NCI-H748 (cell line): ENCODE results near the gene ATRNL1.

Experiments
- DNase-seq: peaks from one replicate; lab custom pipeline; 2025; ENCODE audit not compliant: unreplicated experiment; lab: John Stamatoyannopoulos, UW

The ATRNL1 gene

GRCh38 chr10:115572740-115573455, 479.7 kb downstream of the ATRNL1 start:
- peak; percentile 0 for DNase-seq

DNA sequence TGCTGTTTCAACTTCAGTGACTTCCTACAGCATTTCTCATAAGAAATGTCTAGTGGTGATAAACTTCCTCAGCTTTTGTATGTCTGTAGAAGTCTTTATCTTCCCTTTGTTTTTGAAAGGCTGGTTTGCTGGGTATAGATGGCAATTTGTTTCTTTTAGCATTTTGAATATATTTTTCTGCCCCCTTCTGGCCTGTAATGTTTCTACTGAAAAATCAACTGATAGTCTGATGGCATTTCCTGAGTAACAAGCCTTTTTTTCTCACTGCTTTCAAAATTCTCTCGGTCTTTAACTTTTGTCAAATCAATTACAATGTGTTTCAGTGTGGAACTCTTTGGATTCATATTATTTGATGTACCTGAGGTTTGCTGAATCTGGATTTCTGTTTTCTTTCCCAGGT, 487.1 kb downstream of the ATRNL1 start:
- DNase-seq = no peak

- DNase-seq = no peak
These were observed 499.9 kb downstream of the ATRNL1 start for GRCh38 chr10:115593060-115593459.

DNA sequence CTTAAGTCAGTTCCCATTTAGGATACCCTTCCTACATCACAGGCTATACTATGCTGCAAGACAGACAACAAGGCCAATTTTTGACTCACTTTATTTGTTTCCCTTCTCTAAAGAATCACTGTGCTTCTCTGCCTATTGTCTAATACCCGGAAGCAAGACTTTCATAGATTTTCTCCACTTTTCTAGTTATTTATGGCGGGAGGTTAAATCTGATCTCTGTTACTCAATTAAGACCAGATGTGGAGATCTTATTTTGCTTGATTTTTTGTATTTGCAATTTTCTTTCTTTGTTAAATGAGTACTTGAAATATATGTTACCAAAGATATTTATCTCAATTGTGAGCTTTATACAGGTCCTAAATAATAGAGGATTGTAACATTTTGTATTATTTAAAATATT, 511.5 kb downstream of the ATRNL1 start:
- DNase-seq = no peak

DNA sequence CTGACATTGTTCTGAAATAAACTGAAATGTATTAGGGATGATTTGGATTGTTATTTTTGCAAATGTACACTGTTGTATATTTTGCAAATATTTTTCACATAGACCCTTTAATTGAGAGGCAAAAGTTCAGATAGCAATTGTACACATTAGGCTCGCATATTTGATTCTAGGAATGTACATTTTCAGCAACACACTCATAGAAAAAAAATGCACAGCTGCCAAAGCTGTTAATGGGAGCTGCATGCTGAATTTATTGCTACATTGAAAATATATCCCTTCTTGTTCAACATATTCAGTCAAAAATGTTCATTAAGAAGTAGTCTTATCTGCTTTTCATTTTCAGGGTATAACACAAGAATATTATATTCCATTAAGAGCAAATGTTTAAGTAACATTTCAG, 512.9 kb downstream of the ATRNL1 start:
- no peak for DNase-seq

DNA sequence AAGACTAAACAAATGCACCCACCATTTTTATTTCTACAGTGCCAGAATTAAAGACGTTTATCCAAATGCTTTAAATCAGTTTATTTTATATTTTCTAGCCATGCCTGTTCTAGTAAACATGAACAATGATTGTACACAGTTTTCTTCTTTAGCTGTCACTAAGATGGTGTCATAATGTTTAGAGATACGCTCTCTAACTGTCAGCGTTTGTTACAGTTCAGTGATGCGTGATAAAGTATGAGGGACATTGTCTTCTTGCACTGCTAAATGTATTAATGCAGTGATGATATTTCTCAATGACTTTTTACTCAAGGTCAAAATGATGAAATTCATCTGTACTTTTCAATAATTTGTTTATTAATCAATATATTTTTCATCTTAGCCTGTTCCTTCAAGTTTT, 513.6 kb downstream of the ATRNL1 start:
- DNase-seq = no peak

GRCh38 chr10:115624448-115624847, 531.3 kb downstream of the ATRNL1 start:
- DNase-seq = no peak

- no peak for DNase-seq
These were observed 535.5 kb downstream of the ATRNL1 start for GRCh38 chr10:115628616-115629015.

GRCh38 chr10:115638246-115638645, 545.1 kb downstream of the ATRNL1 start:
- no peak for DNase-seq

DNA sequence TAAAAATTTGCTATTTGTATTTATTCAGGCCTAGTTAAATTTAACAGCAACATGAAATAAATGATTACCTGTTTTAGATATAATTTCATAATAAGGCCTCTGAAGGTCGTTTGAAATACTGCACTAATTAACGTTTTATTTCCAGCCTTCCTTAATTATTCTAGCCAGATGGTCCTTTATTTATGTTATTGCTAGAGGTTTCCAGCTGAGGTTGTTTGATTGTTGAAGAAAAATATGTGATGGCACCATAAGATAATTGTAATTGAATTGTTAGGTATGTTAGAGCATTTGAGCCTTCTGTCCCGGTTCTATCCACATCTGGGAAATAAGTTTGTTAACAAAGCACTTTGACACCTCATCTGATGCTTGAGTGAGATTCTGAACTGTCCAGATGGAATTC, 556.1 kb downstream of the ATRNL1 start:
- no peak for DNase-seq

DNA sequence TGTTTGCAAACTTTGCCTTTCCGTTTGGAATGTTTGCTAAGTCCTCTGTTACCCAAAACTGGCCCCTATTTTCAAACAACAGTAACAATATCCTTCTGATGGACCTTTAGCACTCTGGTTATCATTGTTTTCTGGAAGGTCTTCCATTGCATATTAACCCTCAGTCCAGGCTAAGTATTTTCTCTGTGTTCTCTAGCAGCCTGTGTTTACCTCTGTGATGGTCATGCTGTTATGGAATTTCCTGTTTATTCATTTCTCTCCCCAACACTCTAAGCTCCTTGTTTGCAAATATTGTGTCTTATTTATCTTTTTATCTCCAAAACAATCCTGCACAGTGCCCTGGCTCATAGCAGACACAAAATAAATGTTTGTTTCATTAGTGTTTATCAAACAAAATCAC, 560.3 kb downstream of the ATRNL1 start:
- DNase-seq = no peak

GRCh38 chr10:115654961-115655360, 561.8 kb downstream of the ATRNL1 start:
- no peak for DNase-seq

DNA sequence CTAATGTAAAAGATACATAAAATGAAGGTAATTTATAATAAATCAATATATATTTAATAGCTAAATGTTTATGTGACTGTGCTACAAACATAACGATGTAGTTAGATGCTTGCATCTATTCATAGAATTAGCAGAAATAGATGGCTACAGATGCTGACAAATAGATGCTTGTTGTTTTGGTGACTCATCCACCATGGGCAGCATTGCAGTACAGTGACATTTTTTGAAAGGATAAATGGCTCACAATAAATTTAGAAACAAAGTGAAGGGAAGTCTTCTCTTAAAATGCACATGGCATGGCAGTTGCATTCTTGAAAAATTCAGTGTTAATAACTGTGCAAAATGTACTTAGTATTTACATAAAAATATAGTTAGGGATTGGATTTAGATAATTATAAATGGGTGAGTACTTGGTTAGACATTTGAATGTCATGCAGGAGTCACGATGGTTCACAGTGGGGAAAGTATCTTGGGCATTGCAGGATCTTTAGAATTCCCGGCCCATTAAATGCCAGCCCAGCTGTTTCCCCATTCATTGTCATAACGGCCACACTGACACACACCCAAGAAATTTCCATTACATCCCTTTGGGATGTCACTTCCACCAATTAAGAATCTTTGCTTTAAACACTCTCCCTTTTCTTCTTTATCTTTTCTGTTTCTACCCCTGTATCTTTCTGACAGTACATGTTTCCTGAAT, 564.1 kb downstream of the ATRNL1 start:
- no peak for DNase-seq

GRCh38 chr10:115659616-115660015, 566.5 kb downstream of the ATRNL1 start:
- DNase-seq = no peak

DNA sequence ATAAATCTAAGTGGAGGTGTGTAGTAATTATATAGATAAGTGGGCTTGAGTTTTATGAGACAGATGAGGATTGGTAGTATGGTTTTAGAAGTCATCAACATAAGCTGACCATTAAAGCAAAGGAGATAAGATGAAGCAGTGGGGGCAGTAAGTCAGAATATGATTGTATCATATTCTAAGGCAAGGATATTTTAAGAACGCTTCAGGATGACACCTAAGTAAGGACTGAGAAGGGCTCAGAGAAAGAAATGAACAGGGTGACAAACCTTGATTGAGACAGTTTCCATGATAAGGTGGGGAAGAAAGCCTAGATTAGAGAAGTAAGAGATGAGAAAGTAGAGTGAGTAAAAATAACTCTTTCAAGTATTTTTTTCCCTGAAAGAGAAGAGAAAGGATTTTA, 567.2 kb downstream of the ATRNL1 start:
- DNase-seq = no peak

DNA sequence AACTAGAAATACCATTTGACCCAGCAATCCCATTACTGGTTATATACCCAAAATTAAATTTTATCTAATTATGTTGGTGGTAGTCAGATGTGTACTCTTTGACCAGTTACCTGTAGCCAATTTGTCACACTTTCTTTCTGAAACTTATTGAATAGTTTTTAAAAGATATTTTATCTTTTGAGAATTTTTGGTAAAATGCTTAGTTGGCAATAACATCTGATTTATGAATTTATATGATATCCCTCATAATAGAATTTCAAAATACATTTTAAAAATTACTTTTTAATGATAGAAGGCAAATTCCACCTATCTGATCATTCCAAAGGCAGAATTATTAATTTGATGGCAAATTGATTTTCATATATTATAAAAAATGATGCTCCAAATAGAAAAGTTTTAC, 569.3 kb downstream of the ATRNL1 start:
- DNase-seq = no peak

- no peak for DNase-seq
These were observed 572.4 kb downstream of the ATRNL1 start for GRCh38 chr10:115665549-115665948.

- DNase-seq = no peak
These were observed 581.3 kb downstream of the ATRNL1 start for GRCh38 chr10:115674496-115674895.

DNA sequence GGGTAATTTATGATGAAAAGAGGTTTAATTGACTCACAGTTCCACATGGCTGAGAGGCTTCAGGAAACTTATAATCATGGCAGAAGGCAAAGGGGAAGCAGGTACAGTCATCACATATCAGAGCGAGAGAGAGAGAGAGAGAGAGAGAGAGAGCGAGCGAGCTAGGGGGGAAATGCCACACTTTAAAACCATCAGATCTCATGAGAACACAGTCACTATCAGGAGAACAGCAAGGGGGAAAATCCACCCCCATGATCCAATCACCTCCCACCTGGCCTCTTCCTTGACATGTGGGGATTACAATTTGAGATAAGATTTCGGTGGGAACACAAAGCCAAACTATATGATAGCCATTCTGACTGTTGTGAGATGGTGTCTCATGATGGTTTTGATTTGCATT, 603.6 kb downstream of the ATRNL1 start:
- no peak for DNase-seq

- no peak for DNase-seq
These were observed 612.9 kb downstream of the ATRNL1 start for GRCh38 chr10:115706026-115706425.

DNA sequence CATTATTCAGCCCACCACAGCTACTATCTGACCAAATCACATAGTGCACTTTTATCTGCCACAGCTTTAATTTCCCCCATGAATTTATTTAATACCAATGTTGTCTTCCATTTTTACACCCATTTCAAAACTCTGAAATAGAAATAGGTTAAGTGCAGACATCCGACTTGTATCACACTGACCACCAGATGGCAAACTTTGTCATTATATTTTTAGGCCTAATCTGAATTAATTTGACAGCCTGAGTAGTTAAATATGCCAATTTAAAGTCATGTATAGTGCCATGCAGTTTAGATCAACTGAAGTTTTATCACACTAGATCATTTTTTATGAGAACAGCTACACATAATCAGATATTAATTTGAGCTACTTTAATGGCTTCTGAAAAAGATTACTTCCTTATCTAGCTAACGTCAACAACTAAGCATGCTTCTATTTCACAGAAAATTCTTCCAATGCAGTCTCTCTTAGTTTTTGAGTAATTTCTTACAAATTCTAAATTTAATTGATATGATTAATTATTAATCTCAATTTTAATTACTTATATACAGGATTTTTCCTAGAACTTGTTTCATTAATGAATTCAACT, 613.4 kb downstream of the ATRNL1 start:
- DNase-seq = no peak

DNA sequence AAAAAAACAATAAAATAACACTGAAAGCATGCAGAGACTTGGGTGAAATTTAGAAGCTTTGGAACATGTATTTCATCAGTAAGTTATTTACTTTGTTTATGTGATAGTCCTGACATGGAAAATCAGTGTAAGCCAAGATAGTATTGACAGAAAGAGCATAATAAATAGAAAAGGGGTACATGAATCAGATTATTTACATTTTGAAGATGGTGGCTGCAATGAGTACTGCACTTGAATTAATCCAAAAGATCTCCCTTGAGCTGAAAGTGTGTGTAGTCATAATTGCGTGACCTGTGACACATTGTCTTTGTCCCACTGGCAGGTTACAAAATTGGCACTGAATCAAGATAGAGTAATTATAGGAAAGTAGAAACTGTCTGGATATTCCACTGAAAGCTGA, 617.0 kb downstream of the ATRNL1 start:
- DNase-seq = peak; percentile 4
